ENCODE data around the gene CRTAC1. TPM values are rescaled to one million over a fixed set of nuclear protein-coding genes. Genes with fewer than 3 reads are reported as not detected.

CRTAC1 gene
- total RNA-seq, 1 experiment from 2014 or later: 0.46 TPM

DNA sequence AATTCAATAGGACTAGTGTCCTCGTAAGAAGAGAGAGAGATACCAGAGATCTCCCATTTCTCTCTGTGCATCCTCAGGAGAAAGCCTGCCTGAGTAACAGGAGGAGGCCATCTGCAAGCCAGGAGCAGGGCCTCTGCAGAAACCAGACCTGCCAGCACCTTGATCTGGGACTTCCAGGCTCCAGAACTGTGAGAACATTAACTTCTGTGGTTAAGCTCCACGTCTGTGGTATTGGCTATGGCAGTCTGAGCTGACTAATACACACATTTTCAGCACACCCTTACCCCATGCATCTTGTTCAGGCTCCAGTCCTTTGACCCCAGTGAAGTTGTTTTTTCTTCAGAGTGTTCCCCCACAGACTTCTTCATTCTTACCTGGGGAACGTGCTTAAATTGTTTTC lies 3.1 kb upstream of the CRTAC1 start:
- Histone ChIP-seq H2BK12ac (ENCODE audit: insufficient read length, low read depth, low read length) (no peak overlapping the region), H3K18ac (ENCODE audit: insufficient read length, low read depth, low read length) (no peak overlapping the region), H3K14ac (ENCODE audit: insufficient read depth, low read length) (no peak overlapping the region), H2BK120ac (ENCODE audit: low read depth, low read length, poor library complexity, severe bottlenecking) (no peak overlapping the region), H3K79me1 (ENCODE audit: insufficient read depth, low read depth, low read length, poor library complexity, severe bottlenecking) (no peaks in the 10 kb centered on the region), H3K27me3 (ENCODE audit: insufficient read depth, low read length) (peaks cover 58% of the 10 kb centered on the region), H3K23me2 (ENCODE audit: insufficient read length, low read depth, low read length, poor library complexity, severe bottlenecking) (peaks cover 12% of the 10 kb centered on the region), H3K4me2 (ENCODE audit: insufficient read depth, insufficient read length, low read length) (no peak overlapping the region), H3K9ac (ENCODE audit: extremely low read depth, insufficient read length, low read length) (no peak overlapping the region), H2BK15ac (ENCODE audit: low read depth, low read length) (no peak overlapping the region), H3K4me1 (ENCODE audit: insufficient read depth, low read length) (no peaks in the 10 kb centered on the region), H4K91ac (ENCODE audit: insufficient read length, low read depth, low read length) (no peak overlapping the region), H3K9me3 (ENCODE audit: control insufficient read depth, low read depth, low read length) (no peaks in the 10 kb centered on the region), H2BK20ac (ENCODE audit: low read depth, low read length, poor library complexity, severe bottlenecking) (no peak overlapping the region), H4K5ac (ENCODE audit: insufficient read length, low read depth, low read length) (no peak overlapping the region), H3K4ac (ENCODE audit: low read depth, low read length) (no peak overlapping the region), H4K8ac (replicated peaks; ENCODE audit: insufficient read length, low read depth, low read length) (no peak overlapping the region), H4K20me1 (ENCODE audit: control insufficient read depth, insufficient read depth, insufficient read length) (no peaks in the 10 kb centered on the region), H3K56ac (ENCODE audit: insufficient read length, low read depth, low read length) (no peak overlapping the region), H2AFZ (ENCODE audit: low read length) (no peak overlapping the region), H2BK5ac (ENCODE audit: insufficient read length, low read length) (no peak overlapping the region), H3T11ph (ENCODE audit: low read length) (no peak overlapping the region), H3K79me2 (ENCODE audit: insufficient read depth, low read length) (no peaks in the 10 kb centered on the region), H2AK5ac (ENCODE audit: insufficient read length, low read length) (no peak overlapping the region), H3K23ac (ENCODE audit: insufficient read length, low read depth, low read length) (no peak overlapping the region), H3K27ac (ENCODE audit: insufficient read length, low read depth, low read length) (no peak overlapping the region)
- no CpG with 5 or more reads among the region's 3 CpGs for WGBS (ENCODE audit: extremely low coverage, insufficient read length, low lambda C conversion rate)
- no peaks in the 10 kb centered on the region; a peak in 1 of 7 replicates for H3K36me3 Mint-ChIP-seq (ENCODE audit: insufficient read depth in 1 of 3, low read depth in 3 of 3)
- no peak for DNase-seq
- no peak overlapping the region for H3K27ac Mint-ChIP-seq
- no peak overlapping the region for H3K4me3 Mint-ChIP-seq
- TF ChIP-seq, protein P1, sequence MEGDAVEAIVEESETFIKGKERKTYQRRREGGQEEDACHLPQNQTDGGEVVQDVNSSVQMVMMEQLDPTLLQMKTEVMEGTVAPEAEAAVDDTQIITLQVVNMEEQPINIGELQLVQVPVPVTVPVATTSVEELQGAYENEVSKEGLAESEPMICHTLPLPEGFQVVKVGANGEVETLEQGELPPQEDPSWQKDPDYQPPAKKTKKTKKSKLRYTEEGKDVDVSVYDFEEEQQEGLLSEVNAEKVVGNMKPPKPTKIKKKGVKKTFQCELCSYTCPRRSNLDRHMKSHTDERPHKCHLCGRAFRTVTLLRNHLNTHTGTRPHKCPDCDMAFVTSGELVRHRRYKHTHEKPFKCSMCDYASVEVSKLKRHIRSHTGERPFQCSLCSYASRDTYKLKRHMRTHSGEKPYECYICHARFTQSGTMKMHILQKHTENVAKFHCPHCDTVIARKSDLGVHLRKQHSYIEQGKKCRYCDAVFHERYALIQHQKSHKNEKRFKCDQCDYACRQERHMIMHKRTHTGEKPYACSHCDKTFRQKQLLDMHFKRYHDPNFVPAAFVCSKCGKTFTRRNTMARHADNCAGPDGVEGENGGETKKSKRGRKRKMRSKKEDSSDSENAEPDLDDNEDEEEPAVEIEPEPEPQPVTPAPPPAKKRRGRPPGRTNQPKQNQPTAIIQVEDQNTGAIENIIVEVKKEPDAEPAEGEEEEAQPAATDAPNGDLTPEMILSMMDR (conservative IDR thresholded peaks at IDR 0.05): no peak
- H3K9me3 Mint-ChIP-seq: no peaks in the 10 kb centered on the region; a peak in 2 of 5 replicates
- peaks cover 14 to 25% of the 10 kb centered on the region in 2 experiments for H3K4me1 Mint-ChIP-seq
- peaks cover 92% of the 10 kb centered on the region for H3K27me3 Mint-ChIP-seq (ENCODE audit: low read depth)

Data from H9 (cell line).